GM15510 (cell line): ENCODE measurements around the gene GPR135.

Source experiments
- POLR2A ChIP-seq: IDR thresholded peaks from 3 replicates; pipeline ENCODE4 v1.6.1; 2011; ENCODE audit warnings: borderline replicate concordance; ENCODE audit not compliant: insufficient read length; ENCODE audit errors: extremely low read depth

Gene GPR135

GRCh38 chr14:59415836-59416602 lies 49.2 kb downstream of the GPR135 start:
- no peak for TF ChIP-seq POLR2A
